Keratinocyte (primary cell): ENCODE measurements around the gene PPP1R3D. TPM values are rescaled to one million over a fixed set of nuclear protein-coding genes. Genes with fewer than 3 reads are reported as not detected.

Source experiments
- DNase-seq: peaks from one replicate; pipeline ENCODE4 v3.0.0-alpha.2; 2011; ENCODE audit warnings: low read depth, missing footprints, low spot score
- FAIRE-seq: peaks from 2 replicates; lab custom pipeline; 2011; peaks lifted over from hg19 to GRCh38; lab: Jason Lieb, UNC
- H2AFZ ChIP-seq: 2 replicates; pipeline ENCODE4 v1.6.0; 2012; ENCODE audit warnings: low read length, control low read depth, inconsistent platforms; ENCODE audit not compliant: control insufficient read depth
- H3K27ac ChIP-seq: 2 replicates; pipeline ENCODE4 v1.5.1; 2011; ENCODE audit warnings: low read length; ENCODE audit not compliant: control insufficient read depth, insufficient read depth
- H3K27me3 ChIP-seq: 3 replicates; pipeline ENCODE4 v1.6.0; 2011; ENCODE audit warnings: low read length; ENCODE audit not compliant: control insufficient read depth, insufficient read depth; ENCODE audit errors: extremely low read depth
- H3K36me3 ChIP-seq, 2 experiments: 2 replicates in 1 of 2; 3 replicates in 1 of 2; pipeline ENCODE4 v1.5.1; 2011; ENCODE audit warnings: low read length in 2 of 2, mild to moderate bottlenecking in 1 of 2; ENCODE audit not compliant: control insufficient read depth in 2 of 2, insufficient read depth in 2 of 2; ENCODE audit errors: extremely low read depth in 1 of 2
- H3K4me1 ChIP-seq: 3 replicates; pipeline ENCODE4 v1.5.1; 2011; ENCODE audit warnings: low read length; ENCODE audit not compliant: control insufficient read depth, insufficient read depth; ENCODE audit errors: extremely low read depth
- H3K4me2 ChIP-seq: 3 replicates; pipeline ENCODE4 v1.6.0; 2011; ENCODE audit warnings: low read depth, low read length; ENCODE audit not compliant: control insufficient read depth, insufficient read depth; ENCODE audit errors: extremely low read depth
- H3K4me3 ChIP-seq, 3 experiments: fragments of 200-600 bp in 1 of 3; sonication (generic) in 1 of 3; 2 replicates in 2 of 3; 3 replicates in 1 of 3; pipeline ENCODE4 v1.5.1; 2011 to 2016; ENCODE audit warnings: low read length in 3 of 3, mild to moderate bottlenecking in 3 of 3, control low read depth in 2 of 3, inconsistent platforms in 1 of 3, low read depth in 1 of 3, mixed read lengths in 1 of 3, mixed run types in 1 of 3, moderate library complexity in 1 of 3; ENCODE audit not compliant: control insufficient read depth in 2 of 3, insufficient read depth in 2 of 3; ENCODE audit errors: extremely low read depth in 1 of 3
- H3K79me2 ChIP-seq: 2 replicates; pipeline ENCODE4 v1.6.0; 2012; ENCODE audit warnings: low read length; ENCODE audit not compliant: control insufficient read depth, insufficient read depth
- H3K9ac ChIP-seq: 3 replicates; pipeline ENCODE4 v1.6.0; 2011; ENCODE audit warnings: low read length; ENCODE audit not compliant: control insufficient read depth, insufficient read depth; ENCODE audit errors: extremely low read depth
- H3K9me1 ChIP-seq: 3 replicates; pipeline ENCODE4 v1.6.0; 2011; ENCODE audit warnings: low read length; ENCODE audit not compliant: control insufficient read depth, insufficient read depth; ENCODE audit errors: extremely low read depth
- H3K9me3 ChIP-seq: 2 replicates; pipeline ENCODE4 v1.5.1; 2012; ENCODE audit warnings: low read depth, low read length; ENCODE audit not compliant: control insufficient read depth
- H4K20me1 ChIP-seq: 3 replicates; pipeline ENCODE4 v1.6.0; 2011; ENCODE audit warnings: low read length; ENCODE audit not compliant: control insufficient read depth, insufficient read depth; ENCODE audit errors: extremely low read depth
- EZH2 ChIP-seq: IDR thresholded peaks from one replicate; pipeline ENCODE4 v1.6.1; 2012; ENCODE audit warnings: inconsistent platforms, mild to moderate bottlenecking, low read length, moderate library complexity
- dilution Hi-C: fragments of 300-500 bp; cut with MboI; formaldehyde crosslinking; loops from one replicate; pipeline ENCODE4 v1.7.0; 2020; ENCODE audit warnings: low sequenced_read_pairs; ENCODE audit not compliant: extremely low pct_ligation_motif_present
- polyA plus RNA-seq, 5 experiments: library from polyadenylated mRNA; depleted of rRNA in 3 of 5; stranded (reverse) in 3 of 5; stranded (forward) in 1 of 5; unstranded in 1 of 5; fragments of >200 nt; gene quantifications; 1 replicate in 1 of 5; 2 replicates in 3 of 5; 3 replicates in 1 of 5; pipeline versions ENCODE4 v1.2.1 to v1.2.3, GENCODE V29; 2011 to 2012; ENCODE audit warnings: missing spikeins in 2 of 5, low read depth in 1 of 5, low replicate concordance in 1 of 5
- TF ChIP-seq, protein P1 (sequence below), 3 experiments: IDR thresholded peaks in 1 of 3; conservative IDR thresholded peaks in 1 of 3; optimal IDR thresholded peaks in 1 of 3; 2 replicates in 2 of 3; 3 replicates in 1 of 3; pipeline versions ENCODE3 to v1.5.1; 2011; ENCODE audit warnings: low read length in 3 of 3, mild to moderate bottlenecking in 3 of 3, moderate library complexity in 2 of 3, control low read depth in 1 of 3, inconsistent platforms in 1 of 3; ENCODE audit not compliant: insufficient read depth in 2 of 3; ENCODE audit errors: extremely low read depth in 1 of 3

The PPP1R3D gene
- polyA plus RNA-seq, 1 donor (not counting 4 experiments of a cell fraction or from before 2014, with no cell fraction given), result 2.8 TPM

DNA sequence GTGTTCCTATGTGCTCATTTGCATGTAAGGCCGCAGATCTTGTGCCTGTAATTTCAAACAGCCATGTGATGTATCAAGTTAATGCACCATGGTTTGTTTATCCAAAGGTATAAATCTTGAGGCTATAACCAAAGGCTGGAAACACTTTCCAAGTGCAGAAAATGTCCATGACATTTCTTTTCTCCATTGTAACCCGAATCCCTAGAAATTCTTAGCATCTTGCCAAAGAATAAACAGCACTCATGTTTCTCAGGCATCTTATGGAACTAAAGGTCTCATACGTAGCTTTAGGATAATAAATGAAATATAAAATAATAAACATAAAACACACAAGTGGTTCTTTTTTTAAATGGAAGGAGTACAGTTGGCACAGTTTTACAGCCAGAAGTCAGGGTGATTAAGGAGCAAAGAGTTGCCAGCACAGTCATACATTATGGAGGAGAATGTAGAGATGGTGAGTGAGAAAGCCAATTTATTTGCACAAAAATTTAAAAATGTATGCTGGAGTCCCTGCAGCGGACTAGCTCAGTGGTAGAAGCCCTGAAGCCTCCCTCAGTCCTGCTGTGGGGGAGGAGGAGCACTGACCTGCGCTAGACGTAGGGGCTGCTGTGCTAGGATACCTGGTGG is 36.2 kb upstream of the PPP1R3D start:
- Histone ChIP-seq H3K36me3 (no peaks in the 10 kb centered on the region), H4K20me1 (no peaks in the 10 kb centered on the region), H2AFZ (no peak overlapping the region), H3K9ac (no peak overlapping the region), H3K4me2 (no peak overlapping the region), H3K4me3 (no peak overlapping the region), H3K9me3 (no peaks in the 10 kb centered on the region), H3K9me1 (no peaks in the 10 kb centered on the region), H3K79me2 (no peaks in the 10 kb centered on the region), H3K27me3 (no peaks in the 10 kb centered on the region), H3K27ac (no peak overlapping the region), H3K4me1 (peaks cover 20% of the 10 kb centered on the region)
- FAIRE-seq, result no peak
- TF ChIP-seq, protein P1, sequence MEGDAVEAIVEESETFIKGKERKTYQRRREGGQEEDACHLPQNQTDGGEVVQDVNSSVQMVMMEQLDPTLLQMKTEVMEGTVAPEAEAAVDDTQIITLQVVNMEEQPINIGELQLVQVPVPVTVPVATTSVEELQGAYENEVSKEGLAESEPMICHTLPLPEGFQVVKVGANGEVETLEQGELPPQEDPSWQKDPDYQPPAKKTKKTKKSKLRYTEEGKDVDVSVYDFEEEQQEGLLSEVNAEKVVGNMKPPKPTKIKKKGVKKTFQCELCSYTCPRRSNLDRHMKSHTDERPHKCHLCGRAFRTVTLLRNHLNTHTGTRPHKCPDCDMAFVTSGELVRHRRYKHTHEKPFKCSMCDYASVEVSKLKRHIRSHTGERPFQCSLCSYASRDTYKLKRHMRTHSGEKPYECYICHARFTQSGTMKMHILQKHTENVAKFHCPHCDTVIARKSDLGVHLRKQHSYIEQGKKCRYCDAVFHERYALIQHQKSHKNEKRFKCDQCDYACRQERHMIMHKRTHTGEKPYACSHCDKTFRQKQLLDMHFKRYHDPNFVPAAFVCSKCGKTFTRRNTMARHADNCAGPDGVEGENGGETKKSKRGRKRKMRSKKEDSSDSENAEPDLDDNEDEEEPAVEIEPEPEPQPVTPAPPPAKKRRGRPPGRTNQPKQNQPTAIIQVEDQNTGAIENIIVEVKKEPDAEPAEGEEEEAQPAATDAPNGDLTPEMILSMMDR (optimal IDR thresholded peaks at IDR 0.05 in 1 of 3, IDR thresholded peaks at IDR 0.05 in 1 of 3, conservative IDR thresholded peaks at IDR 0.05 in 1 of 3; ENCODE audit: extremely low read depth in 1 of 3, insufficient read depth in 2 of 3, low read length in 3 of 3), result no peak
- TF ChIP-seq EZH2, result no peak
- no peak for DNase-seq
- dilution Hi-C loops, result no loop called here

DNA sequence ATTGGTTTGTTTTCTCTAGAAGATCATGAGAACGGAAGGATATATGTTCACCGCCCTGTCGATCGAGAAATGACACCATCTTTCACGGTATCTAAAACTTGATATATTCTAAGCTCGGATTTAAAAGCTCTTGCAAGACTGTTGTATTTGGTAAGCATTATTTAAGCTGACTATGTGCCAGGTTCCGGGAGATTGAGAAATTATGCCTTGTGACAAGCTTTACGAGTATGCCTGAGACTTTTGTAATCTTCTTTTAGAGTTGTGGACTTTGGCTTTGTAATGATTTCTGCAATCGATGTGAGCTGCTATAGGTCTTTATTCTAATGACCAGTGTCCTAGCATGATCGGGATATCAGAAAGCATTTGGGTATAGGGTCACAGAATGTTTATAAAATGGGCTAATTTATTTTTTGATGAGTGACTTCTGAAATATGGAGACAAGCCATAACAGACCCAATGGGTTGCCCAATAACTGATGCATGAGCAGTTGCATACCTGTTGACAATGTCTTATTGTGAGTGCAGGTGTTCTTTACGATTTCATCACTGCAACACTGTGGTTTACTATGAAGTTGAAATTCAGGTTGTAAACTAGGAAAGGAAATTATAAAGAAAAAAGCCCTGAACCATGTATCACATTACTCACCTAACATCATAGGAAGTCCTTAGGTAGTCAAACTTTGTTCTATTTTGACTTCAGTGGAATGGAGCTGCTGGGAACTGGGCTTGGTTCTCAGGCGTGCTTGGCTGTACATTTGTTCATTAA is 32.1 kb upstream of the PPP1R3D start:
- dilution Hi-C loops, result no loop called here
- TF ChIP-seq EZH2, result no peak
- TF ChIP-seq, protein P1 (optimal IDR thresholded peaks at IDR 0.05 in 1 of 3, IDR thresholded peaks at IDR 0.05 in 1 of 3, conservative IDR thresholded peaks at IDR 0.05 in 1 of 3; ENCODE audit: extremely low read depth in 1 of 3, insufficient read depth in 2 of 3, low read length in 3 of 3), result no peak
- peak overlapping the region; percentile 71 for H3K4me2 ChIP-seq
- peak overlapping the region; percentile 62 for H2AFZ ChIP-seq
- H3K4me1 ChIP-seq, result peaks cover 26% of the 10 kb centered on the region
- no peaks in the 10 kb centered on the region for H3K27me3 ChIP-seq
- H3K27ac ChIP-seq, result peak overlapping the region; percentile 81
- H4K20me1 ChIP-seq, result no peaks in the 10 kb centered on the region
- no peak overlapping the region for H3K4me3 ChIP-seq
- FAIRE-seq (peak; percentile 95), DNase-seq (peak; percentile 72)
- peak overlapping the region; percentile 13 for H3K9ac ChIP-seq
- H3K36me3 ChIP-seq, result no peaks in the 10 kb centered on the region
- H3K9me3 ChIP-seq, result no peaks in the 10 kb centered on the region
- no peaks in the 10 kb centered on the region for H3K9me1 ChIP-seq
- no peaks in the 10 kb centered on the region for H3K79me2 ChIP-seq
